NCI-H1436 treated with DMSO at 0.1 percent for 48 hours (cell line): Measurements from ENCODE around the gene CENPH.
A peak's percentile ranks its signal among the peaks of the same experiment; 100 is the strongest.
"Not testable (repeated sequence)": the region's sequence is repeated elsewhere in the genome, so short reads cannot be mapped to it uniquely, and the experiment has no call there.

Source experiments
- DNase-seq: peaks from one replicate; lab custom pipeline; 2025; lab: John Stamatoyannopoulos, UW

Gene CENPH

GRCh38 chr5:69209602-69210001 is 20.2 kb downstream of the CENPH start:
- no peak for DNase-seq

GRCh38 chr5:69211200-69211599 is 21.8 kb downstream of the CENPH start:
- DNase-seq: no peak

- DNase-seq: no peak
These were observed 22.6 kb downstream of the CENPH start for GRCh38 chr5:69212022-69212421.

GRCh38 chr5:69213513-69214215 is 24.3 kb downstream of the CENPH start:
- no peak for DNase-seq

GRCh38 chr5:69217151-69217511 is 27.7 kb downstream of the CENPH start:
- DNase-seq: no peak

GRCh38 chr5:69217548-69218526 is 28.5 kb downstream of the CENPH start:
- peak; percentile 65 for DNase-seq

GRCh38 chr5:69219939-69220338 is 30.6 kb downstream of the CENPH start:
- DNase-seq: no peak

GRCh38 chr5:69220371-69220770 is 31.0 kb downstream of the CENPH start:
- DNase-seq: not testable (repeated sequence)

- DNase-seq: not testable (repeated sequence)
These were observed 31.4 kb downstream of the CENPH start for GRCh38 chr5:69220833-69221232.

- no peak for DNase-seq
These were observed 35.1 kb downstream of the CENPH start for GRCh38 chr5:69224520-69224919.

- no peak for DNase-seq
These were observed 36.5 kb downstream of the CENPH start for GRCh38 chr5:69225860-69226259.

- DNase-seq: no peak
These were observed 40.8 kb downstream of the CENPH start for GRCh38 chr5:69230181-69230580.

- DNase-seq: no peak
These were observed 41.9 kb downstream of the CENPH start for GRCh38 chr5:69231281-69231680.

GRCh38 chr5:69231851-69232250 is 42.5 kb downstream of the CENPH start:
- DNase-seq: no peak

GRCh38 chr5:69234457-69235268 is 45.3 kb downstream of the CENPH start, which contains the start of gene CDK7:
CDK7 (plus strand) TSS chr5:69234886; CDS start chr5:69234976, 90 bp downstream.
- peak; percentile 15 for DNase-seq

- DNase-seq: not testable (repeated sequence)
These were observed 47.4 kb downstream of the CENPH start for GRCh38 chr5:69236733-69237132.

- DNase-seq: no peak
These were observed 48.5 kb downstream of the CENPH start for GRCh38 chr5:69237877-69238276.

GRCh38 chr5:69238760-69239251 is 49.4 kb downstream of the CENPH start:
- no peak for DNase-seq

- no peak for DNase-seq
These were observed 53.0 kb downstream of the CENPH start for GRCh38 chr5:69242215-69242927.

GRCh38 chr5:69245031-69245430 is 55.6 kb downstream of the CENPH start:
- no peak for DNase-seq

GRCh38 chr5:69248019-69248418 is 58.6 kb downstream of the CENPH start:
- no peak for DNase-seq
